HG03108 (cell line): ENCODE results near the gene TRIM14.
A peak's percentile ranks its signal among the peaks of the same experiment; 100 is the strongest.

ENCODE experiments used
- ATAC-seq: cut with Tn5 transposase; IDR thresholded peaks from one replicate; pipeline ENCODE4 v1.9.1; 2021; ENCODE audit warnings: moderate library complexity; ENCODE audit not compliant: unreplicated experiment

The TRIM14 gene, protein sequence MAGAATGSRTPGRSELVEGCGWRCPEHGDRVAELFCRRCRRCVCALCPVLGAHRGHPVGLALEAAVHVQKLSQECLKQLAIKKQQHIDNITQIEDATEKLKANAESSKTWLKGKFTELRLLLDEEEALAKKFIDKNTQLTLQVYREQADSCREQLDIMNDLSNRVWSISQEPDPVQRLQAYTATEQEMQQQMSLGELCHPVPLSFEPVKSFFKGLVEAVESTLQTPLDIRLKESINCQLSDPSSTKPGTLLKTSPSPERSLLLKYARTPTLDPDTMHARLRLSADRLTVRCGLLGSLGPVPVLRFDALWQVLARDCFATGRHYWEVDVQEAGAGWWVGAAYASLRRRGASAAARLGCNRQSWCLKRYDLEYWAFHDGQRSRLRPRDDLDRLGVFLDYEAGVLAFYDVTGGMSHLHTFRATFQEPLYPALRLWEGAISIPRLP

DNA sequence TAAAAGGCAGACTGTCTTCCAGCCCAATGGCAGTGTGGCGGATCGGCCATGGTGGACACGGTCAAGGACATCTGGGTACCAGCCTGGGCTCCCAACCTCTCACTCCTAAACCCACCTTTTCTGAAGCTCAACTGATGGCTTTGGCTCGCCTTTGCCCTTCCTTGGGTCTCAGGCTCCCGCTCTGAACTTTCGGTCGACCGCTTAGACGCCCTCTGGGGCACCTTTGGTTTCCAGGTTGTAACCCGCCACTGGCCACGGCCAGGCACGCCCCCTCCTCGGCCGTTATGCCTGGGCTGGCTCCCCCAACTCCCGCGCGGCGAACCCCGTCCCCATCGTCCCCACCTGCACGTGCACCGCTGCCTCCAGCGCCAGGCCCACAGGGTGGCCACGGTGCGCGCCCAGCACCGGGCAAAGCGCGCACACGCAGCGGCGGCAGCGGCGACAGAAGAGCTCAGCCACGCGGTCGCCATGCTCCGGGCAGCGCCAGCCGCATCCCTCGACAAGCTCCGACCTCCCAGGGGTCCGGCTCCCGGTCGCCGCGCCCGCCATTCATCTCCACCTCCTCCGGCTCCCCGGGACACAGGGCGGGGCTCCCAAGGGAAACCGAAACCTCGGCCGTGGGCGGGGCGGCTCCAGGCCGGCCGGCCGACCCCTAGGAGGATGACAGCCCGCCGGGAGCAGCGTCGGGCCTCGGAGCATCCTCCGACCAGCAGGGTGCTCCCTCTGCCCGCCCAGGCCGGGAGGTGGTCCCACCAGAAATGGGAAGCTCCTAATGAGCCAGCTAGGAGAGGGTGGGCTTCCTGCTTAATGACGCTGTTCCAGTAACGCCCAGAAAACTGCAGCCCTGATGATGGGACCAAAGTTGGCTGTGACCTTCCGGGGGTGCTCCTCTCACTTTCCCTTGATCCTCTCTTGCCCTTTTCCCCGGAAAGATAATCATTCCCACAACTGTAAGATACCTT lies at the start of gene TRIM14:
TSS of gene TRIM14 (minus strand) at position 583 of the 962 bp plus-strand sequence. CDS start at position 549, 34 bp downstream.
- ATAC-seq, result peak; percentile 55

DNA sequence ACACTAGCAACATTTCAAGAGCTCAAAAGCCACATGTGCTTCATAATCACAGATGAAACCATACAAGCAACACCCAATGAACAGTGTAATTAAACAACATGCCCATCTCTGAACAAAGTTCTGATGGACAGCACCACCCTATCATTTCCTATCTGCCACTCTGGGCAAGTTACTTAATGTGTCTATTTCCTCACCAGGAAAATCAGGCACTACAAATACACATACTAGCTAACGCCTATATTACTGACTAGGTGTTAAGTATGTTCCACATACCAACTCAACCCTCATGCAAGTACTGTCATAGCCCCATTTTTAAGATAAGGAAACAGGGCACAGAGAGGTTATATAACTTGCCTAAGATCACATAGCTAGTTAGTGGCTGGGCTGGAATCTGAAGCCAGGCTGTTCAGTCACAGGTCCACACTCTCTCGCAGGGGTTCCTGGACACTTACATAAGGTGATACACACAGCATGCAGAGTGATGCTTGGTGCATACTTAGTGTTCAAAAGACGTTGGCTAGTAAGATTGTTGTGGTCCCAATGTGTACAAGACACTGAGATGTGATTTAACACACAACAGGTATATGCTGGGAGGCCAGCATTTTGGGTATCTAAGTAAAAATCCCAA lies 49.2 kb upstream of the TRIM14 start:
- ATAC-seq, result no peak

DNA sequence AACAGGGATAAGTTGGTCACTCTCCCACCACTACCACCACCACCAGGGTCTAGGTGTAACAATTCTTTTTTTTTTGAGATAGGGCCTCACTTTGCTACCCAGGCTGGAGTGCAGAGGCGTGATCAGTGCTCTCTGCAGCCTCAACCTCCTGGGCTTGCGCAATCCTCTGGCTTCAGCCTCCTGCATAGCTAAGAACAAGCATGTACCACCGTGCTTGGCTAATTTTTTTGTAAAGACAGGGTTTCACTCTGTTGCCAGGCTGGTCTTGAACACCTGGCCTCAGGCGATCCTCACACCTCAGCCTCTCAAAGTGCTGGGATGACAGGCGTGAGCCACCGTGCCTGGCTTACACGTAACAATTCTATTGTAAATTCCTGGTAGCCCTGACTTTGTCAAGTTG lies 45.9 kb upstream of the TRIM14 start:
- no peak for ATAC-seq

DNA sequence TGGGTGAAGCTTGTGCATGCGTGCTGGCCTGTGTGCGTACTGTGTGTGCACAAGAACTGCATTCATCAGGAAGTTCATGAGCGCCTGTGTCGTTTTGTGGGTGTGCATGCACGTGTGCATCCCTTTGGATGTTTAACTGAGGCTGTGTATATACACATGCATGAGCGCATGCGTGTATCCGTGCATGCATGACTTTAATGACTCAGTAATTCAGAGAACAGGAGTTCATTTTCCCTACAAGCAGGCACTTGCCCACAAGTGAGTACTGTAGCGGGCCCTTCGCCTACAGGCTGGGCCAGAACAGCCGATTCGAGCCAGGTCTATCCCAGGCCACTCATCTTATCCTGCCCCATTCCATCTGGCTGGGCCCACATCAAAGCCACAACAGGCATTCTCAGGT lies 43.6 kb upstream of the TRIM14 start:
- no peak for ATAC-seq

DNA sequence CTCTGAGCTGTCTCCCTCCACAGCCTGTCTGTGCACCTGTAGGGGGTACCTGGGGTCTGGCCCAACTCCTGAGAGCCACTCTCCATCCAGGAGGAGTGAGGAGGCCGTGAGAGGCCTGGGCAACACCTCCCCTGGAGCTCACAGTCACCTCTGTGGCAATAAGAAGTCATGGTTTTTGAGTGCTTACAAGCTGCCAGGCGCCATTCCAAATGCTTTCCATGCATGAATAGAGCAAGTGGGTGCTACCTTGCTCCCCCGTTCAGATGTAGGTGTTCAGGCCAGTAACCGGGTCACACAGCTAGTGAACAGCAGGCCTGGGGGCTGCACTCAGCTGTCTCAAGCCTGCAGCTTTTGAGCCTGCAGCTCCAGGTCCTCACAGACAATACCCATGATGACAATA lies 42.8 kb upstream of the TRIM14 start:
- no peak for ATAC-seq

DNA sequence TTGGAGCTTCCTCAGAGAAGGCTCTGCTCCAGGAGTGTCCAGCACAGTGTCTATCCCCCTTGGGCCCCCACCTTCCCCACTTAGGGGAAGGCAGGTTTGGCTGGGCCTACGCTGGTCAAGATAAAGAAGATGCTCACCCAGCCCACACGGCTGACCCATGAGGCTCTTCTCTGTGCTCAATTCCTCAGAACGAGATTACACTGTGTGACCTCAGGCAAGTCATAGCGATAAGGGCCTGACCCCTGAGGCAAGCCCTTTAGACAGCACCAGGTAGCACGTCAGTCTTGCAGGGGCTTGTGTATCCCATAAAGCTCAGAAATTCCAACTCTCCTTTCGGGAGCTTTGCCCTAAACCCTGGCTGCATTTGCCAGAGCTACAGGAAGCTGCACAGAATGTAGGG lies 40.8 kb upstream of the TRIM14 start:
- no peak for ATAC-seq

DNA sequence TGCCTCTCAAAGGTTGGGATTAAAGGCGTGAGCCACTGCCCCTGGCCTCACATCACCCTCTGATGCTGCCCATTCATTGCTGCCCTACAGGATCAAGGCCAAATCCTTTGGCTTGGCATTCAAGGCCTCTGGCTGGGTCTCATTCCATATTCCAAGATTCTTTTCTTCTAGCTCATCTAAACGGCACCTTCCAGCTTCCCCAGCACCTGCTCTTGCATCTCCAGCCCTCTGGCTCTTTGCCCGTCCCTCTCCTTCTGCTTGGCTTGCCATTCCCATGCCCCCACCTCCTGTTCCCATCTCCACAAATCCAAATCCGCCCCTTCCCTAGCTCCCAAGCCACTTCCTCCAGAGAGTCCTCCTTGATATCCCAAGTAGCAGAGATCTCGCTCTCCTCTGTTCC lies 40.3 kb upstream of the TRIM14 start:
- no peak for ATAC-seq

DNA sequence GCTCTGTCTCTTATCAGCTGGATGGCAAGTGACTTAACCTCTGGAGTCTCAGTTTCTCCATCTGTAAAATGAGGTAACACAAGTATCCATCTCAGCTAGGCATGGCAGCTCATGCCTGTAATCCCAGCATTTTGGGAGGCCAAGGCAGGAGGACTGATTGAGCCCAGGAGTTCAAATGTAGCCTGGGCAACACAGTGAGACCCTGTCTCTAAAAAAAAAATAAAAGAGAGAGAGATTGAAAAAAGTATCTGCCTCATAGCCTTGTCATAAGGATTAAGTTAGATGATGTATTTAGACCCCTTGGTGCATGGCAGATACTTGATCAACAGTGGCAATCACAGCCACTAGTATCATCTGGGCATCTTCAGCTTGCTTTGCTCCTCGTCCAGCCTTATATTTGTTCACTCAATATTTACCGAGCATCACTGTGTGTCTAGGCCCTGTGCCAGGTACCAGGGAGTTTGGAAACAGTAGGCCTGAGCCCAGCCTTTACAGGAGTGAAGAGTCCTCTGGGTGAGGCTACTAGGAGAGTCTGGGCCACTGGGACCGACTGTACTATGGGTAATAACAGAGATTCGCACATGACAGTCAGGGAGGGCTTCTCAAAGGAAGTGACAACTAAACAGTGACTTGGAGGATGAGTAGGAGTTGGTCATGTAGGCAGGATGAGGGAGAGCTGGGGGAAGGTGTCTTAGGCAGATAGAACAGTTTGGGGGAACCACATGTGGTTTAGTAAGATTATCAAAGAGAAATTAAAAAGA lies 39.2 kb upstream of the TRIM14 start:
- no peak for ATAC-seq

DNA sequence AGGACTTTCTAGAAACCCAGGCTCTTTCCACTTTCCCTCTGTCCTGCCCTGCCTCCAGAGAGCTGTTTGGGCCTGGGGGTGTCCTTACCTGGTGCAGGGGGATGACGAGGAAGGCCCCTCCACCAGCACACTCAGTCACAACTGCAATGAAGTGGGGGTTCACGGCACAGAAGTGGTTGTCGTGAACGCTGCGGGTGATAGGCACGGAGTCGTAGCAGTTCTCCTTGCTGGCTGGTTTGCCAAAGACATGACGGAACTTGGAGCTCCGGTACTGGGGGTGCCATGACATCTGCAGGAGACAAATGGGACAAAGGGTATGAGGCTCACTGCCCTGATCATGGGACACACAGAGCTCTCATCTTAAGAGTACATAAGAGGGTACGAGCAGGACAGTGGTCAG lies 38.4 kb upstream of the TRIM14 start:
- no peak for ATAC-seq

DNA sequence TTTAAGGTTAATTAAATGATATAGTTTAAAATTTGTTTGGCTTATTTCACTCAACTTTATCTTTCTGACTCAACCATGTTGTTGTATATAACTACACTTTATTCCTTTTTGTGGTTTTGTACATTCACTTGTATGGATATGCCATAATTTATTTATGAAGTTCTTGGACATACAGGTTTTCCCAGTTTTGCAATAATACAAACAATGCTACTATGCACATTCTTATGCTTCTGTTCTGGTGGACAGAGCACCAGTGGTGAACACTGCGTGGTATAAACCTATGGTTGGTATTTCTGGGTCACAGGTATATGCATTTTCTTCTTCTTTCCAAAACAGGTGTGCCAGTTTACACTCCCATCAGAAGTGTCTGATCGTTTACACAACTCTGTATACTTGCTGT lies 35.7 kb upstream of the TRIM14 start:
- no peak for ATAC-seq

DNA sequence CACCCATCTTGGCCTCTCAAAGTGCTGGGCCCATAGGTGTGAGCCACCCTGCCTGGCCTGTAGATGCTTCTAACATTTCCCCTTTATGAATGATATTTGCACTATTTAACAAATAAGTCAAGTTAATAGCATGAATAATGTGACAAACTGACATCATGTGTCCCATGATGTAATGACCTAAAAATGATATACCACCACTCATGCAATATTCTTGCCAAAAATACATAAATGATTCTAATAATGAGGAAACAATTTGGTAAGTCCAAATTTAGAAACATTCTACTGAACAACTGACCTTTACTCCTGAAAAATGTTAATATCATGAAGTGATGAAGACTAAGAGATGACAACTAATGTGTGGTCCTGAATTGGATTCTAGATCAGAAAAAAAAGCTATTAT lies 33.5 kb upstream of the TRIM14 start:
- ATAC-seq, result no peak

DNA sequence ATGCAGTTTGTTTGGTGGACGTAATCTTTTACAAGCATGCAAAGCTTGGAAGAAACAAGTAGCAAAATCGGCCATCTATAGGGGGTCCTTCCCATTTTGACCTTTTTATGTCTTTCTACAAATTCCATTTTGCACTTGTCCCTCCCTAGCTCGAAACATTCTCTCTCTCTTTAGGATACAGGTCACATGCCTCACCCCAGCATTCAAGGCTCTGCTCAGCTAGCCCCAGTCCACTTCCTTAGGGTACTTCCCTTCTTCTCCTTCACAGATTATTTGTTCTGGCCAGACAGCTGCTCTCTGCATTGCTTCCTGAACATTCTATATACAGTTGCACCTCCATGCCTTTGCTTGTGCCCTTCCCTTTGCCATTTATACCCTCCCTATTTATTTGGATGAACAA lies 31.7 kb upstream of the TRIM14 start:
- ATAC-seq, result no peak

DNA sequence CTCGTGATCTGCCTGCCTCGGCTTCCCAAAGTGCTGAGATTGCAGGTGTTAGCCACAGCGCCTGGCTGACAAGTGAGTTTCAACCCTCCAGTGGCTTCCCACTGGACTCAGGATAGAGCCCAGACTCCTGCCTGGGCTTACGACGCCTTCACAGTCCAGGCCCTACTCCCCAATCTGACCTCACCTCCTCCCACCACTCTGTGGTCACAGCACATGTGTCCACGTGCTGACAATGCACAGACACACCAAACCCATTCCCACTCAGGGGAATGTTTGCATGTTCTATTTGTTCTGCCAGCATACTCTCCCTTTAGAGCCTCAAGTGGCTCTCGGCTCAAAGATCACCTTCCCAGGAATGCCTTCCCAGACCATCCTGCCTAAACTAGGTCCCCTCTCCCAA lies 31.1 kb upstream of the TRIM14 start:
- ATAC-seq, result no peak

DNA sequence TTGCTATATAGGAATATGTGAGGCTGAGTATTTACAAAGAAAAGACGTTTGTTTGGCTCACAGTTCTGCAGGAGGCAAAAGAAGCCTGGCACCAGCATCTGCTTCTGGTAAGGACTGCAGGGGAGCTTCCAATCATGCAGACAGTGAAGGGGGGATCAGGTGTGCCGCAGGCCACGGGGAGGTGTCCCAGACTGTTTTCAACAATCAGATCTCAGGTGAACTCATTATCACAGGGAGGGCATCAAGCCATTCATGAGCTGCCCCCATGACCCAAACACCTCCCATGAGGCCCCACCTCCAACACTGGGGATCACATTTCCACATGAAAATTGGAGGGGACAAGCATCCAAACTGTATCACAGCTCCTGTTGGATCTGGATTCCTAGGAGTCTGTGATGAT lies 30.4 kb upstream of the TRIM14 start:
- ATAC-seq, result no peak

DNA sequence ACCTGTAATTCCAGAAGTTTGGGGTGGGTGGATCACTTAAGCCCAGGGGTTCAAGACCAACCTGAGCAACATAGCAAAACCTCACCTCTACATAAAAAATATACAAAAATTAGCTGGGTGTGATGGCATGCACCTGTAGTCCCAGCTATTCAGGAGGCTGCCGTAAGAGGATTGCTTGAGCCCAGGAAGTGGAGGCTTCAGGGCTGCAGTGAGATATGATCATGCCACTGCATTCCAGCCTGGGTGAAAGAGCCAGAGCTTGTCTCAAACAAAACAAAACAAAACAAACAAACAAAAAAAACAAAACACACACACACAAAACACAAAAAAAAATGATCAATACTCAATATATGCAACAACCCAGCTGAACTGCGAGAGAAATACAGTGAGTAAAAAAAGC lies 29.5 kb upstream of the TRIM14 start:
- ATAC-seq, result no peak

DNA sequence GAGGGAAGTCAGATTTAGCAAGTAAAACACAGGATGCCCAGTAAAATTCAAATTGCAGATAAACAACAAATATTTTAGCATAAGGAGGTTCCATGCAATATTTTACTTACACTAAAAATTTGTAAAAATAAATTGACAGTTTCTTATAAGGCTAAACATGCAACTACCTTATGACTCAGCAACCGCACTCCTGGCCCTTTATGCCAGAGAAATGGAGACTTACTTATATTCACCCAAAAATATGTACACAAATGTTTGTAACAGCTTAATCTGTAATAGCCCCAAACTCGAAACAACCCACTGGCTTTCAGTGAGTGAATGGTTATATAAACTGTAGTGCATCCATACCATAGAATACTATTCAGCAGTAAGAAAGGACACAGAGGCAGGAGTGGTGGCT lies 28.6 kb upstream of the TRIM14 start:
- no peak for ATAC-seq

DNA sequence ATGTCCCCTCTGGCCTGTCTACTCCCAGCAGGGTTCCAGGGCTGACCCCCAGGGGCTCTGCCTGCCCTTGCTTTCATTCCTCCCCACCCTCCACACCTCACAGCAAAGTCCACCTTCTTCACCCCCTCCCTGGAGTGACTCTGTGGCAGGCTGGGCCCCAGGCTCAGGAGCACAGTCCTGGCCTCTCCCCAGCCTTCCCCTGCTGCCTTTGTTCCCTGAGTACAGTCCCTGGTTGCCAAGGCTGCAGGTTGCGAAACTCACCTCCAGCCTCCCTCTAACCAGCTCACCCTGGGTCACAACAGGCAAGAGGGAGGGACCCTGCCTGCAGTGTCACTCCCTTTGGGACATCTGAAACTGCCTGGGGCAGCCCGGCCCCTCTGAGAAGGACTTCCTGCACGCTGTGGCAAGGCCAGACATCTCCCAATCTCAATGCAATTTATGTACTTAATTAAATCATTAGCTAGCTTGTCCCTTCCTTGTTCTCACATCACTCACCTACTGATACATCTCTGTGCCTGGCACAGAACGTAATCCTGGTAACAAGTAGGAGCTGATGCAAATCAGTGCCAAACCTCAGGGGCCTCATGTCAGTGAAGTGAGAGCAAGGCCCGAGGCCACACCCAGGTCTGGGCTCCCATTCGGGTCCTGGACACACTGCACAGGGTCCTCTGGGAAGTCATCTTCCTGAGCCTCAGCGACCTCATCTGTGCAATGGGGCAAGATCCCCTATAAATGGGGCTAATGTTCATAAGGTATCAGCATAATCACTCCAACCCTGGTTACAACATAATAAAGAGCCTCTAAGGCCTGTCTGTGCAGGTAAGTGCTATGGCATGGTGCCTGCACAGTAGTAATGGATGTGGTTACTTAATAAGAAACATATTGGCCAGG lies 27.3 kb upstream of the TRIM14 start:
- ATAC-seq, result no peak

DNA sequence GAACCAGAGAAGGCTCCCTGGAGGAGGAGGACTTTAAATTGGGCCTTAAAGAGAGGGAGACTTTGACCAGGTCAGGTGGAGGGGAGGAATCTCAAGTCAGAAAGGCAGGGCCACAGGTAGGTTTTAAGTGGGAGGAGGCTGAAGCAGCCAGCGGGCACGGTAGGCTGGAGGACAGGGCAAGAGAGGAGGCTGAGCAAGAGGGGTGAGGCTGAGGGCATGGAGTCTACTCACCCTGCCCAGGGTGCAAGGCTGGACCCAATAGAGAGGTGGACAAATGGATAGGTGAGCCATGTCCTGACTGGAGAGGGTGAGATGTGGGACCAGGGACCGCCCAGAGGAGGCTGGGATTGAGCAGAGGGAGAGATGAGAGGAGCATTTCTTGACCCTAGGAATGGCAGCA lies 25.6 kb upstream of the TRIM14 start:
- ATAC-seq, result no peak

DNA sequence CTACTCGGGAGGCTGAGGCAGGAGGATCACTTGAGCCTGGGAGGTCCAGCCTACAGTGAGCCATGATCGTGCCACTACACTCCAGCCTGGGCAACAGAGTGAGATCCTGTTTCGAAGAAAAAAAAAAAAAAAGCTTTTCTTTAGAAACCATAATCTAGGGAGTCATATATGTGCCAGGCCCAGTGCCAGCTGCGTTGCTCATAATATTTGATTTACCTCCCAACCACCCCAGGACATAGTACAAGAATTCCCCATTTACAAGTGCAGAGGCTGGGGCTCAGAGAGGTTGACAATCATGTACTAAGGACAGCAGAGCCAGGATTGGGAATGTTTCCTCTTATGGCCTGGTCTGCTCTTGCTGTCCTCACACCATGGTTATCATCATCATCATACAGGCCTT lies 25.1 kb upstream of the TRIM14 start:
- no peak for ATAC-seq
